Stimulated activated CD4-positive, alpha-beta T cell treated with anti-CD3 and anti-CD28 coated beads, Interleukin-2, amount 100 ng/mL, for 48 hours (primary cell): ENCODE data around the gene RFC3.
"Not testable (repeated sequence)": the region's sequence is repeated elsewhere in the genome, so short reads cannot be mapped to it uniquely, and the experiment has no call there.

Source experiments
- DNase-seq, 2 donors: peaks; one replicate each; pipeline ENCODE4 v3.0.0-alpha.2; 2020

Gene RFC3, protein sequence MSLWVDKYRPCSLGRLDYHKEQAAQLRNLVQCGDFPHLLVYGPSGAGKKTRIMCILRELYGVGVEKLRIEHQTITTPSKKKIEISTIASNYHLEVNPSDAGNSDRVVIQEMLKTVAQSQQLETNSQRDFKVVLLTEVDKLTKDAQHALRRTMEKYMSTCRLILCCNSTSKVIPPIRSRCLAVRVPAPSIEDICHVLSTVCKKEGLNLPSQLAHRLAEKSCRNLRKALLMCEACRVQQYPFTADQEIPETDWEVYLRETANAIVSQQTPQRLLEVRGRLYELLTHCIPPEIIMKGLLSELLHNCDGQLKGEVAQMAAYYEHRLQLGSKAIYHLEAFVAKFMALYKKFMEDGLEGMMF

DNA sequence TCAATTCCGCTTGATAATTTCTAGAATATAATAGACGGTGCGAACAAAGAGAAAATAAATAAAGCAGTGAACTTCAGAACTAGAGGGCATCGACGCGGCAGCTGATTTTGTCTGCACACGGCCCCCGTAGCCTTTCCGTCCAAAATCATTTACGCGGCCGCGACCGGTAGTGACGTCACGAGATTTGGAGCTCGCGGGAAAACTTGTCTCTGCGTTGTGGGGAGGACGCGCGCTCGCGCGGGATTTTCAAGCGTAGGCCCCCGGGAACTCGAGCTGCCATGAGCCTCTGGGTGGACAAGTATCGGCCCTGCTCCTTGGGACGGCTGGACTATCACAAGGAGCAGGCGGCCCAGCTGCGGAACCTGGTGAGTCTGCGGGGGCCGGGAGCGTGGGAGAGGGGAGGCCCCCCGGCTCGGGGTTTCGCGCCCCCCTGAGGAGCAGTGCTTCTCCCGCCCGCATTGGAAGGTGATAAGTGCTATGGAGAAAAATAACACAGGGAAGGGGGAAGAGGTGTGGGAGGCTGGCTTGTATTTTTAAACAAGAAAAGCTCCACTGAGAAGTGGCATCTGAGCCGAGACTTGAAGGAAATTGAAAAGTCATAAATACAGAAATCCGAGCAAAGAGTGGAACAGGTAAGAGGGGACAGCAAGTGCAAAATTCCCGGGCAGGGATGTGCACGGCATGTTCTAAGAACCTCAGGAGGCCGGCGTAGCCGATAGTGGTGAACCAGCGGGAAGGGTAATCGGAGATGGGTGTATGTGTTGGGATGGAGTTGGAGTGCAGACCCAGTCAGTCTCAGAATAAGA lies at the start of gene RFC3:
TSS of gene RFC3 (plus strand) at position 249 of the 806 bp plus-strand sequence. CDS start at position 279, 30 bp downstream.
- peak; percentile 85 to 89 for DNase-seq

DNA sequence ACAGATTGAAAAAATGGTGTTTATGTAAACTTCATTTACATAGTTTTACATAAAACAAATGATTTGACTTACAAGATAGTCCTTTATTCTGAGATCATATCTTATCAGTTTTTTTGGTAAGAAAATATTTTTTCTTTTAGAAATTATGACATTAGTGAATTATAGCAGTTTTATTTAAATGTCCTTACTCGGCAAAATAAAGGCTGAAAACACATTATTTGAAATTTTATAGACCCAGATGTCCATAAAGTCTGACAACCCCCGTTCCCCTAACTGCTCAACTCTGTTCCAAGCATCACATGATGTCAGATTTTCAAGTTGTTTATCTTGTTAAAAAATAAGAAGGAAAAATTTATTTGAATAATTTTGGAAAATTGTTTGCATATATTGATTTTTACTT lies 46.7 kb upstream of the RFC3 start:
- DNase-seq, result no peak

DNA sequence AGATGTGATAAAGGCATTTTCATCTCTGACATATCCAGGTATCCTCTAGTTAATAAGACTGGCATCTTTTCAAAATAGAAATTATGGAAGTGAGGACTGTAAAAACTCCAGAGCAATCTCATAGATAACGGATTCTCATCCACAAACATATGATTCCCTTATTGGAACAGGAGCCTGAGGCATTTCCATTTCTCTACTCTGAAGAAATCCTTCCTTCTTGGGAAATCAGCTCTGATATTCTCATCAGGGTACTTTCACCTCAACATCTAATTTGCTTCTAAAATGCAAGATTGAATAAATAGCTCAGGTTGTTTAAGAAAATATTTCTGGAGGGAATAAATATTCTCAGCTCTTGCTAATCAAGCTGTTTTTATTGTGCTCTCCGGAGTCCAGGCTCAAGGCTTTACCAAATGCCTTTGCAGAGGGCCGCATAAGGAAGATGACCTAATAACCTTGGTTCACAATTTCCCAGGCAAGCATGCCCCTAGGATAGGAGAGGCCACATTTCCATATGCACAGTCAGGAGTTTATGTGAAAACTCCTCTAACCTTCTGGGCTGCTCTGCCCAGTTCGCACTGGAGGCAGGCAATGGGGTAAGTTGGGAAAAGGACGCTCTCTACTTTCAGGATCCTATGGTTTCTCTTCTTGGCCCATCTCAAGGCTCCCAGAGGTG lies 44.0 kb upstream of the RFC3 start:
- no peak for DNase-seq

DNA sequence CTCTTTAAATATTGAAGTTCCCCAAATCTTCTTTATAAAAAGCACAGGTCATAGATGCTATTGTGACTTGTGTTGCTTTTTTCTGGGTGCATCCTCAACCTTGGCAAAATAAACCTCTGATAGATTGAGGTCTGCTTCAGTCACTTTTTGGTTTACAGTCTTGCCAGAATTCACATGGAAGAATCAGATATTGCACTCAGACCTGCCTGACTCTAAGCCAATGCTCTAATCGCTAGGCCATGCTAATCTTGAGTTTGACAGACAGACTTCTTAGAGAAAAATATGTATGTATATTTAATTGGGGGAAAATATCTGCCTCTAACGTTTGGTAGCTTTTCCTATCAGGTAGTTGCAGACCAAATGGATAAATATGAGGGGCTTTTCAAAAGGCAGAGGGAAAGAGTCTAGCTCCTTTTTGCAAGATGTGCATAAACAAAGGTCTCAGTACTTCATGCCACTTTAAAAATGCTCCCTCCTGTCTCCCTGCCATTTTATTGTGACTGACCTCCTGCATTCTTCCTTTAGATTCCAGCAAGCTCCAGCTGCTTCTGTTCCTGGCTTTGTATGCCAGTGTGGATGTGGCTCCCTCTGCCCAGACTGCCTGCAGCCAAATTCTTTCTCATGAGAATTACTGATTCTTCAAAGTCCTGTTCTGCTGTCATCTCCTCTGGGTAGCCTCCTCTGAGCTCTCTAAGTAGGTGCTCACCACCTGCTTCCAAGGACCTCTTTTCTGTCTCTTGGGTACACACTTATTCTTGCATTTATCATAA lies 42.4 kb upstream of the RFC3 start:
- DNase-seq, result no peak

GRCh38 chr13:33776239-33776881 lies 41.6 kb upstream of the RFC3 start:
- DNase-seq, result no peak

GRCh38 chr13:33782631-33783030 lies 35.3 kb upstream of the RFC3 start:
- DNase-seq, result no peak

DNA sequence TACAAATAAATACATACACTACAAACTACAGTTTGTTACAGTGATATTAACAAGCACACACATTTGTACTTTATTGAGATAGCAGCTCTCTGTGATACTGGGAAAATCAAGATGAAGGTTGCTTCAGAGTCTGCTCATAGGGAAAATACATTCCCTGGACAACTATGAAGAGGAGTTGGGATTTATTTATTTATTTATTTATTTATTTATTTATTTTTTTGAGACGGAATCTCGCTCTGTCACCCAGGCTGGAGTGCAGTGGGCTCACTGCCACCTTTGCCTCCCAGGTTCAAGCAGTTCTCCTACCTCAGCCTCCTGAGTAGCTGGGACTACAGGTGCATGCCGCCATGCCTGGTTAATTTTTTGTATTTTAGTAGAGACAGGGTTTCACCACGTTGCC lies 34.7 kb upstream of the RFC3 start:
- not testable (repeated sequence) for DNase-seq

DNA sequence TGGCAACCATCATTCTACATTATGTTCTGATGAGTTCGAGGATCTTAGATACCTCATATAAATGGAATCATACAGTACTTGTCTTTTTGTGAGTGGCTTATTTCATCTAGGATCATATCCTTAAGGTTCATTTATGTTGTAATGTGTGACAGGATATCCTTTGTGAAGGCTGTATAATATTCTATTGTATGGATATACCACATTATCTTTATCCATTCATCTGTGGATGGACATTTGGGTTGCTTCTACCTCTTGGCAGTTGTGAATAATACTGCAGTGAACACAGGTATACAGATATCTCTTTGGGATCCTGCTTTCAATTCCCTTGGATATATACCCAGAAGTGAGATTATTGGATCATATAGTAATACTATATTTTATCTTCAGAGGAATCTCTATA lies 33.2 kb upstream of the RFC3 start:
- DNase-seq, result no peak

DNA sequence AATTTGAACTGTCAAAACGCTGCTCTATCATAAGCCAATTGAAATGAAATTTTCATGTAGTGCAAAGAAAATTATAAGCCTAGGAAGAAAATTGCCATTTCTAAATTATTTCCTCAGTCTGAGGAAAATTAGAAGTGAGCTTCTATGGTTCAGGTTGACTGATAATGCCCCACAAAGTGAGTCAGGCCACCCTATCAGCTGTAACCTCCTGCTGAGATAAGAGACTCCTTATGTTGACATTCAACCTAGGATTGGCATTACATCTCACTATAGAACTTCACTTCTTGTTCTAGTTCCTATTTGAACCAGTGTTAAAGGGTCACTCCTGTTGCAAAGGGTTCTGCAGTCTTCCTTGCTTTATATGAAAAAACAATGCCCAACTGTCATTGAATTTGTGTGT lies 32.6 kb upstream of the RFC3 start:
- no peak for DNase-seq

GRCh38 chr13:33787051-33787591 lies 30.8 kb upstream of the RFC3 start:
- no peak for DNase-seq

- DNase-seq, result no peak
Measured at GRCh38 chr13:33789066-33789606, 28.8 kb upstream of the RFC3 start.

DNA sequence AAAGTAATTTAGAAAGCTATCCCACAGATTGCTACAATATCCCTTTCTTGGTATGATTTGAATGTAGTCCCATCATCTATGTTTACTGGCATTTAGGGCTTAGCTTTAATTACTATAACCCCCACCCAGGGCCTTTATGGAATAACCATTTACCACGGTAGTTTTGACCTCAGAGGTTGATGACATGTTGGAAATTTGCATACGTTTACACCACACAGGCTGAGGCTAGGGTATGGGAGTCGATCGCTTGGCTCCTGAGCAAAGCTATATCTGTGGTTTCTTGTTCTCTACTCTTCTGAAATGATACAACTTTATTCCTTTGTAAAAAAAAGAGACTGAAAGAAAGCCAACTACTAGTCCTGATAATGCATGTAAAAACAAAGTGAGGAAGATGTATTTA lies 28.2 kb upstream of the RFC3 start:
- no peak for DNase-seq

- no peak for DNase-seq
Measured at GRCh38 chr13:33793726-33794125, 24.2 kb upstream of the RFC3 start.

- no peak for DNase-seq
Measured at GRCh38 chr13:33794576-33794975, 23.4 kb upstream of the RFC3 start.

GRCh38 chr13:33796095-33796494 lies 21.9 kb upstream of the RFC3 start:
- no peak for DNase-seq

DNA sequence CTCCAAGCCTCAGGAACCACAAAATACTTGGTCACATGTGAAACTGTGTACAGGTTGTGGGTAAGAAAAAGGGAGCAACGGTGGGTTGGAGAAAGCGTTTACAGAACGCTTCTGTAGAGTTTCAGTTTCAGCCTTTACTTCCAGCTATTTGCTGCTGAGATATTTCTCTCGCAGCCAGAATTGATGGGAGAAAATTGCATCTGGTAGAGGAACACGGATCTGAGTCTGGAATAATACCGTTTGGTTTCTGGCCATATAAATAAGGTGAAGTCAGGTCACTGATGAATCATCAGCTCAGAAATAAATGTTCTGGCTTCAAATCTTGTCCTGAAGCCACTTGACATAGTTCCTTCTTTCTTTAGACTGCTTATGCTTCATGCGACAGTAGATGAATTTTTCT lies 20.3 kb upstream of the RFC3 start:
- no peak for DNase-seq

DNA sequence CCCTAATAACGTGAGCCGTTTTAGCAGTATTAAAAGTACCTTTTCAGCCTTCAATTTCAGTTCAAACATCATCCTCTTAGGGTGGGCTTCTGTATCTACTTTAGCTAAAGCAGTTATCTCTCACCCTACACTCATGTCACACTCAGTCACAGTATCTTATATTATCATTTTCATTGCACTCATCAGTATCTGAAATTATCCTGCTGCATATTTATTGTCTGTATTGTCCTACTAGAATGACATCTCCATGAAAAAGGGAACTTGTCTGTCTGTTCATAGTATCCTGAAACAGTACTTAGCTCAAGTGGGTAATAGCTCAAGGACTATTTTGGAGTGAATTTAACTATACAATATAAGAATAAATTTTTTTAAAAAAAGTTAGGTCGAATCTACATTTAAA lies 19.9 kb upstream of the RFC3 start:
- no peak for DNase-seq

DNA sequence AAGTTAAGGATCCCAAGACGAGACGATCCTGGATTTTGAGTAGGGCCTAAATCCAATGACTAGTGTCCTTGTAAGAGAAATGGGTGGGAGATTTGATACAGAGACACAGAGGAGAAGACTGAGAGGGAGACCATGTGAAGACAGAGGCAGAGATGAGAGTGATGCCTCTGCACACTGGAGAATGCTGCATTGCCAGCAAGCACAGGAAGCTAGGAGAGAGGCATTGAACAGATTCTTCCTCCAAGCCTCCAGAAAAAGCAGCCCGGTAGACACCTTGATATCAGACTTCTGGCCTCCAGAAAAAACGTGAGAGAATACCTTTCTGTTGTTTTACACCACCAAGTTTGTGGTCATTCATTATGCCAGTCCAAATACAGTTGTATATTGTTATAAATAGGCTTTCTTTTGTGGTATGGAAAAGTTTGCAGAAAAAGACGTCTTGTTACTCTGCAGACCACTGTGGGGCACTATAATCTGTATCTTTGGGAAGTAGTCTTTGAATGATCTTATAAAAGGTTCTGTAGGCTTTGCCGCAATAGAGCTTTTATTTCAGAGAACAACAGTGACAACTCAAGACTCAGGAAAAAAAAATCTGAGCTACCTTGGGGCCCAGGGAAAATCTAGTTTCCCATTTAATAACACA lies 17.9 kb upstream of the RFC3 start:
- DNase-seq, result no peak

- DNase-seq, result no peak
Measured at GRCh38 chr13:33800646-33801186, 17.2 kb upstream of the RFC3 start.

DNA sequence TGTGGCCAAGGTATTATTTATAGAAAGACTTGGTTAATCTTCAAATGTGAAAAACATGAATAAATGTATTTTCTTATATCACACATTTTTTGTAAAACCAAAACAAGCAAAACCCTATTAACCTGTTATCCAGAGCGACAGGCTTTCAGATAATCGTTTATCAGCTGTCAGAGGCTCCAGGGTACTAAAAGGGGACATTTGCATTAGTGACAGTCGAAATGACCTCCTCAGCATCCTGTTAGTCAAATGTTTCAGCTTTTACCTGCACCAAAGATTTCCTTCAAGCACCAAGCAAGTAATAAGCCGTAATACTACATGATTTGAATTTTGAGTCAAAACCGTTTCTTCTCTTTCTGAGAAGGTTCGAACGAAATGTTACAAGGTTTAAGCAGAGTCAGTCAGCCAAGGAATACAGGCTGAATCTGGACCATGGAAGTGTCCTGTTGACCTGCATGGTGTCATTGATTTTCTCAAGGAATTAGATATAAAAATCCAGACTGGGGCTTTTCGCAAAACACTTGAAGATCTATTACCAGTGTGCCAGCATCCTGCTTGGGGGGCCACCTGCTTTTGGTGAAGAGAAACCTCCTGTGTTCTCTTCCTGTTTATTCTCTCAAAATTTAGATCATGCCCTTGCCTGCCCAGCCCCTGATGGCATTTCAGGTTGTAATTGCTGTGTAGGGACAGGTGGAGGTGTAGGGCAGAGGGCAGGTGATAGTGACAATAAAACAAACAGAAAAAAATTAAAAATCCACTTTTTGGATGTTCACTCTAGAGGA lies 11.3 kb upstream of the RFC3 start:
- DNase-seq, result no peak
